ENCODE results near the gene ZSCAN1.

The ZSCAN1 gene

DNA sequence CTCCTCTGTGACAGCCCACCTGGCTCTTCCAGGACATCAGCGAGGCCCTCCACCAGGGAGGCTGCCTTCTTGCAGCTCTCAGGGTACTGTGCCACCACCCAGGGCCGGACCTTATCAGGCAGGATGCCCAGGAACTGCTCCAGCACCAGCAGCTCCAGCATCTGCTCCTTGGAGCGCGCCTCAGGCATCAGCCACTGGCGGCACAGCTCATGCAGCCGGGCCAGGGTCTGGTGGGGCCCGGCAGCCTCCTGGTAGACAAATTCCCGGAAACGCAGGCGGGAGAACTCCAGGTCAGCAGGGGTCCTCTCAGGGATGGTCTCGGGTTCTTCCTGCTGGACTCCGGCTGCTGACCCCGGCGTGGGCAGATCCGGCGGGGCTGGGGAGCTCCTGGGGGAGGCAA, 56.0 kb downstream of the ZSCAN1 start:
- TF ChIP-seq FOXA1 (IDR thresholded peaks at IDR 0.05) (no peak), LEF1 (IDR thresholded peaks at IDR 0.05; ENCODE audit: borderline replicate concordance) (no peak), HDGF (IDR thresholded peaks at IDR 0.05; ENCODE audit: borderline replicate concordance) (no peak)
- DNase-seq (ENCODE audit: extremely low spot score) = no peak
- ChIA-PET CTCF (no interaction called here), POLR2A (no interaction called here)

- ChIA-PET POLR2A (no interaction called here), CTCF (interaction anchor here (0.6 kb wide), 1 partner anchor 1758 kb away, joined by 3 read pairs; no protein-coding TSS in a partner anchor)
- no peak for DNase-seq (ENCODE audit: extremely low spot score)
- no peak for TF ChIP-seq SUZ12 (IDR thresholded peaks at IDR 0.05)
- TF ChIP-seq, protein P1, sequence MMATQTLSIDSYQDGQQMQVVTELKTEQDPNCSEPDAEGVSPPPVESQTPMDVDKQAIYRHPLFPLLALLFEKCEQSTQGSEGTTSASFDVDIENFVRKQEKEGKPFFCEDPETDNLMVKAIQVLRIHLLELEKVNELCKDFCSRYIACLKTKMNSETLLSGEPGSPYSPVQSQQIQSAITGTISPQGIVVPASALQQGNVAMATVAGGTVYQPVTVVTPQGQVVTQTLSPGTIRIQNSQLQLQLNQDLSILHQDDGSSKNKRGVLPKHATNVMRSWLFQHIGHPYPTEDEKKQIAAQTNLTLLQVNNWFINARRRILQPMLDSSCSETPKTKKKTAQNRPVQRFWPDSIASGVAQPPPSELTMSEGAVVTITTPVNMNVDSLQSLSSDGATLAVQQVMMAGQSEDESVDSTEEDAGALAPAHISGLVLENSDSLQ (IDR thresholded peaks at IDR 0.05) = no peak
- TF ChIP-seq ARNT (IDR thresholded peaks at IDR 0.05) = no peak
- TF ChIP-seq FOXK2 (IDR thresholded peaks at IDR 0.05) = no peak
- TF ChIP-seq FOXM1 (IDR thresholded peaks at IDR 0.05; ENCODE audit: borderline replicate concordance) = no peak
- no peak for TF ChIP-seq ZNF384 (IDR thresholded peaks at IDR 0.05)
- TF ChIP-seq FOXA1 (IDR thresholded peaks at IDR 0.05) = no peak
Observed at GRCh38 chr19:58091251-58091995, 57.6 kb downstream of the ZSCAN1 start.

DNA sequence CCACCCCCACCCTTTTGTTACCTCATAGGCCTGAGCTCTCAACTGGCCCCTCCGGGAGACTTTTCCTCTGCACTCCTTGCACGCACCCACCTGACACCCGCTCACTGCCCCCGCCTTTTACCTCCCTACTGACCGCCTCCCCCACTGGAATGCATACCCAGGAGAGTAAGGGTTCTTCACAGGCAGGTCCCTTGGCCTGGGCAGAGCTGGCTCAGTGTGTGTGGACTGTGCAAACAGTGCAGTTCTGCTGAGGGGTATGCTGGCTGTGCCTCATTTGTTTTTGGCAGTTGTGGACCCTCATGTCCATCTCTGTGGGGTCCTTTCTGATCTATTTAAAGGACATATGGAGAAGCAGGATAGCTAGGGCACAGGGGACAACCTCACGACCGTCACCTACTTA, 59.2 kb downstream of the ZSCAN1 start:
- DNase-seq (ENCODE audit: extremely low spot score) = no peak
- ChIA-PET POLR2A (interaction anchor here (0.5 kb wide), 1 partner anchor 427 kb away, joined by 3 read pairs; no protein-coding TSS in a partner anchor), CTCF (no interaction called here)
- TF ChIP-seq, protein P1 (IDR thresholded peaks at IDR 0.05) = no peak
- no peak for TF ChIP-seq TARDBP (IDR thresholded peaks at IDR 0.05)
- no peak for TF ChIP-seq FOXK2 (IDR thresholded peaks at IDR 0.05)
- TF ChIP-seq BHLHE40 (IDR thresholded peaks at IDR 0.05; ENCODE audit: borderline replicate concordance) = no peak
- TF ChIP-seq ARNT (IDR thresholded peaks at IDR 0.05) = no peak
- no peak for TF ChIP-seq SP1 (IDR thresholded peaks at IDR 0.05)
- TF ChIP-seq NFRKB (IDR thresholded peaks at IDR 0.05) = no peak
- TF ChIP-seq LEF1 (IDR thresholded peaks at IDR 0.05; ENCODE audit: borderline replicate concordance) = no peak
- no peak for TF ChIP-seq ELF4 (IDR thresholded peaks at IDR 0.05)
- TF ChIP-seq SUZ12 (IDR thresholded peaks at IDR 0.05) = no peak
- no peak for TF ChIP-seq HDGF (IDR thresholded peaks at IDR 0.05; ENCODE audit: borderline replicate concordance)
- TF ChIP-seq ZNF384 (IDR thresholded peaks at IDR 0.05) = no peak
- no peak for TF ChIP-seq FOXA1 (IDR thresholded peaks at IDR 0.05)
- no peak for TF ChIP-seq L3MBTL2 (conservative IDR thresholded peaks at IDR 0.05)

GRCh38 chr19:58095328-58095727, 61.5 kb downstream of the ZSCAN1 start:
- no peak for DNase-seq (ENCODE audit: extremely low spot score)
- ChIA-PET CTCF (no interaction called here), POLR2A (no interaction called here)
- TF ChIP-seq ZNF384 (IDR thresholded peaks at IDR 0.05) = no peak
- TF ChIP-seq LEF1 (IDR thresholded peaks at IDR 0.05; ENCODE audit: borderline replicate concordance) = no peak
- no peak for TF ChIP-seq FOXM1 (IDR thresholded peaks at IDR 0.05; ENCODE audit: borderline replicate concordance)
- no peak for TF ChIP-seq NFRKB (IDR thresholded peaks at IDR 0.05)
- TF ChIP-seq FOXA1 (IDR thresholded peaks at IDR 0.05) = no peak
- TF ChIP-seq ARNT (IDR thresholded peaks at IDR 0.05) = no peak
- TF ChIP-seq BHLHE40 (IDR thresholded peaks at IDR 0.05; ENCODE audit: borderline replicate concordance) = no peak
- TF ChIP-seq CTBP1 (IDR thresholded peaks at IDR 0.05; ENCODE audit: borderline replicate concordance) = no peak
- TF ChIP-seq L3MBTL2 (conservative IDR thresholded peaks at IDR 0.05) = no peak
- TF ChIP-seq FOXK2 (IDR thresholded peaks at IDR 0.05) = no peak
- no peak for TF ChIP-seq SP1 (IDR thresholded peaks at IDR 0.05)
- no peak for TF ChIP-seq SUZ12 (IDR thresholded peaks at IDR 0.05)

DNA sequence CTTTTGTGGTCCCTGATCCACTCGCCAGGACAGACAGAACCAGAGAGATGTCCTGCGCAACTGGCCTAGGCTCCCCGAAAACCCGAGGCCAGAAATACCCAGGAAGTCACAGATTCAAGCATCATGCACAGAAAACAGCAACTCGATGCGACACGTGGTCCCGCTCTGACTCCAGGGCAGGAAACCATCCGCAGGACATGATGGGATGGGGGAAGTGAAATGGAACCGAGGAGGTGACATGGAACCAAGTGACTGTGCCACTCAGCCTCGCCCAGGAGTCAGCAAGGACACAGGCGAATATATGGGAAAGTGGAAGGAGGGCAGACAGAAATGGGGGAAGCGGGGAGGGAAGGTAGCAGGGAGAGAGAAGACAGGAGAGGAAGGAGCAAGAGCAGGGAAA, 63.1 kb downstream of the ZSCAN1 start:
- no peak for DNase-seq (ENCODE audit: extremely low spot score)
- TF ChIP-seq TARDBP (IDR thresholded peaks at IDR 0.05) (no peak), HDGF (IDR thresholded peaks at IDR 0.05; ENCODE audit: borderline replicate concordance) (no peak), ARNT (IDR thresholded peaks at IDR 0.05) (no peak), FOXM1 (IDR thresholded peaks at IDR 0.05; ENCODE audit: borderline replicate concordance) (no peak), FOXA1 (IDR thresholded peaks at IDR 0.05) (no peak), LEF1 (IDR thresholded peaks at IDR 0.05; ENCODE audit: borderline replicate concordance) (no peak), ELF4 (IDR thresholded peaks at IDR 0.05) (no peak), CTBP1 (IDR thresholded peaks at IDR 0.05; ENCODE audit: borderline replicate concordance) (no peak), SP1 (IDR thresholded peaks at IDR 0.05) (no peak), ZNF384 (IDR thresholded peaks at IDR 0.05) (no peak), BHLHE40 (IDR thresholded peaks at IDR 0.05; ENCODE audit: borderline replicate concordance) (no peak), FOXK2 (IDR thresholded peaks at IDR 0.05) (no peak), SUZ12 (IDR thresholded peaks at IDR 0.05) (no peak), L3MBTL2 (conservative IDR thresholded peaks at IDR 0.05) (no peak), NFRKB (IDR thresholded peaks at IDR 0.05) (no peak)
- TF ChIP-seq, protein P1 (IDR thresholded peaks at IDR 0.05) = no peak
- POLR2A ChIA-PET = no interaction called here
- CTCF ChIA-PET = no interaction called here

- ChIA-PET POLR2A (no interaction called here), CTCF (no interaction called here)
- TF ChIP-seq ELF4 (IDR thresholded peaks at IDR 0.05) (no peak), TARDBP (IDR thresholded peaks at IDR 0.05) (no peak), ARNT (IDR thresholded peaks at IDR 0.05) (no peak), SP1 (IDR thresholded peaks at IDR 0.05) (no peak), FOXA1 (IDR thresholded peaks at IDR 0.05) (no peak), BHLHE40 (IDR thresholded peaks at IDR 0.05; ENCODE audit: borderline replicate concordance) (no peak), FOXK2 (IDR thresholded peaks at IDR 0.05) (no peak), NFRKB (IDR thresholded peaks at IDR 0.05) (no peak), SUZ12 (IDR thresholded peaks at IDR 0.05) (no peak), CTBP1 (IDR thresholded peaks at IDR 0.05; ENCODE audit: borderline replicate concordance) (no peak), ZNF384 (IDR thresholded peaks at IDR 0.05) (no peak), L3MBTL2 (conservative IDR thresholded peaks at IDR 0.05) (no peak), LEF1 (IDR thresholded peaks at IDR 0.05; ENCODE audit: borderline replicate concordance) (no peak), FOXM1 (IDR thresholded peaks at IDR 0.05; ENCODE audit: borderline replicate concordance) (no peak), HDGF (IDR thresholded peaks at IDR 0.05; ENCODE audit: borderline replicate concordance) (no peak)
- TF ChIP-seq, protein P1 (IDR thresholded peaks at IDR 0.05) = no peak
- no peak for DNase-seq (ENCODE audit: extremely low spot score)
Observed at GRCh38 chr19:58097349-58097748, 63.5 kb downstream of the ZSCAN1 start.
